Measurements from ENCODE around the gene TMPRSS13. TPM values are rescaled to one million over a fixed set of nuclear protein-coding genes. Genes with fewer than 3 reads are reported as not detected.

The TMPRSS13 gene
- polyA plus RNA-seq, 3 donors: 0.17 to 2.4 (median 0.37) TPM

- TF ChIP-seq, protein P1, sequence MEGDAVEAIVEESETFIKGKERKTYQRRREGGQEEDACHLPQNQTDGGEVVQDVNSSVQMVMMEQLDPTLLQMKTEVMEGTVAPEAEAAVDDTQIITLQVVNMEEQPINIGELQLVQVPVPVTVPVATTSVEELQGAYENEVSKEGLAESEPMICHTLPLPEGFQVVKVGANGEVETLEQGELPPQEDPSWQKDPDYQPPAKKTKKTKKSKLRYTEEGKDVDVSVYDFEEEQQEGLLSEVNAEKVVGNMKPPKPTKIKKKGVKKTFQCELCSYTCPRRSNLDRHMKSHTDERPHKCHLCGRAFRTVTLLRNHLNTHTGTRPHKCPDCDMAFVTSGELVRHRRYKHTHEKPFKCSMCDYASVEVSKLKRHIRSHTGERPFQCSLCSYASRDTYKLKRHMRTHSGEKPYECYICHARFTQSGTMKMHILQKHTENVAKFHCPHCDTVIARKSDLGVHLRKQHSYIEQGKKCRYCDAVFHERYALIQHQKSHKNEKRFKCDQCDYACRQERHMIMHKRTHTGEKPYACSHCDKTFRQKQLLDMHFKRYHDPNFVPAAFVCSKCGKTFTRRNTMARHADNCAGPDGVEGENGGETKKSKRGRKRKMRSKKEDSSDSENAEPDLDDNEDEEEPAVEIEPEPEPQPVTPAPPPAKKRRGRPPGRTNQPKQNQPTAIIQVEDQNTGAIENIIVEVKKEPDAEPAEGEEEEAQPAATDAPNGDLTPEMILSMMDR (IDR thresholded peaks at IDR 0.05): no peak
- peak overlapping the region; percentile 72 to 88 (median 85) for H3K27ac Mint-ChIP-seq
- peak; percentile 91 to 96 (median 93) for DNase-seq
- H3K36me3 Mint-ChIP-seq: peaks cover 0 to 1% of the 10 kb centered on the region in 2 donors
- H3K4me1 Mint-ChIP-seq: peaks cover 16% of the 10 kb centered on the region
- no peaks in the 10 kb centered on the region for H3K9me3 Mint-ChIP-seq
- WGBS (ENCODE audit: insufficient coverage): 42% methylated on average over 21 of the region's 24 CpGs
- Histone ChIP-seq H3K4me1 (ENCODE audit: control insufficient read depth in 1 of 2, insufficient read depth in 2 of 2, low read length in 2 of 2) (peaks cover 6 to 16% of the 10 kb centered on the region in 2 donors), H3K4me3 (replicated peaks in 1 of 3; ENCODE audit: low read depth in 2 of 3, low read length in 3 of 3) (peak overlapping the region in 1 of 3 experiments; percentile 36), H3K79me2 (ENCODE audit: insufficient read depth, low read length) (no peaks in the 10 kb centered on the region), H3K27ac (ENCODE audit: low read depth in 1 of 2, low read length in 2 of 2) (peak overlapping the region; percentile 9 to 70), H4K20me1 (ENCODE audit: insufficient read depth, low read length) (no peaks in the 10 kb centered on the region), H3K4me2 (replicated peaks; ENCODE audit: extremely low read depth, low read length, poor library complexity, severe bottlenecking) (peak overlapping the region; percentile 32), H3K27me3 (ENCODE audit: control insufficient read depth in 2 of 2, insufficient read depth in 2 of 2, low read length in 2 of 2) (no peaks in the 10 kb centered on the region), H3K9me3 (replicated peaks in 1 of 2; ENCODE audit: control insufficient read depth in 1 of 2, insufficient read depth in 1 of 2, low read length in 2 of 2) (no peaks in the 10 kb centered on the region), H2AFZ (ENCODE audit: insufficient read depth, low read depth, low read length, poor library complexity, severe bottlenecking) (peak overlapping the region; percentile 54), H3K36me3 (replicated peaks in 1 of 2; ENCODE audit: control insufficient read depth in 1 of 2, insufficient read depth in 2 of 2, low read length in 2 of 2) (no peaks in the 10 kb centered on the region), H3K9ac (ENCODE audit: insufficient read depth, low read length, poor library complexity, severe bottlenecking) (no peak overlapping the region)
- peaks cover 1 to 4% (median 4%) of the 10 kb centered on the region in 3 donors for H3K27me3 Mint-ChIP-seq (ENCODE audit: low read depth in 3 of 3)
- intact Hi-C loops (cut with micrococcal nuclease): loop anchor here in 1 of 2 donors (10.0 kb wide), 1 partner anchor 53 kb away; no protein-coding TSS in a partner anchor
- peak overlapping the region; percentile 59 for H3K4me3 Mint-ChIP-seq
Observed at GRCh38 chr11:117907276-117908108, 21.7 kb downstream of the TMPRSS13 start.

- Histone ChIP-seq H3K4me1 (ENCODE audit: control insufficient read depth in 1 of 2, insufficient read depth in 2 of 2, low read length in 2 of 2) (peaks cover 6 to 16% of the 10 kb centered on the region in 2 donors), H3K9ac (ENCODE audit: insufficient read depth, low read length, poor library complexity, severe bottlenecking) (no peak overlapping the region), H3K9me3 (replicated peaks in 1 of 2; ENCODE audit: control insufficient read depth in 1 of 2, insufficient read depth in 1 of 2, low read length in 2 of 2) (no peaks in the 10 kb centered on the region), H3K27ac (ENCODE audit: low read depth in 1 of 2, low read length in 2 of 2) (no peak overlapping the region), H3K79me2 (ENCODE audit: insufficient read depth, low read length) (no peaks in the 10 kb centered on the region), H2AFZ (ENCODE audit: insufficient read depth, low read depth, low read length, poor library complexity, severe bottlenecking) (no peak overlapping the region), H3K27me3 (ENCODE audit: control insufficient read depth in 2 of 2, insufficient read depth in 2 of 2, low read length in 2 of 2) (no peaks in the 10 kb centered on the region), H3K36me3 (replicated peaks in 1 of 2; ENCODE audit: control insufficient read depth in 1 of 2, insufficient read depth in 2 of 2, low read length in 2 of 2) (no peaks in the 10 kb centered on the region), H3K4me3 (replicated peaks in 1 of 3; ENCODE audit: low read depth in 2 of 3, low read length in 3 of 3) (no peak overlapping the region), H3K4me2 (replicated peaks; ENCODE audit: extremely low read depth, low read length, poor library complexity, severe bottlenecking) (no peak overlapping the region), H4K20me1 (ENCODE audit: insufficient read depth, low read length) (no peaks in the 10 kb centered on the region)
- H3K9me3 Mint-ChIP-seq: no peaks in the 10 kb centered on the region
- no peak overlapping the region for H3K4me3 Mint-ChIP-seq
- peaks cover 0 to 1% of the 10 kb centered on the region in 2 donors for H3K36me3 Mint-ChIP-seq
- peak overlapping the region in 2 of 7 donors; percentile 13 to 88 for H3K27ac Mint-ChIP-seq
- peaks cover 3 to 4% (median 3%) of the 10 kb centered on the region in 3 donors for H3K27me3 Mint-ChIP-seq (ENCODE audit: low read depth in 3 of 3)
- WGBS (ENCODE audit: insufficient coverage): 93% methylated on average over 3 of the region's 4 CpGs
- intact Hi-C loops (cut with micrococcal nuclease): loop anchor here in 1 of 2 donors (10.0 kb wide), 1 partner anchor 52 kb away; no protein-coding TSS in a partner anchor
- peaks cover 16% of the 10 kb centered on the region for H3K4me1 Mint-ChIP-seq
- TF ChIP-seq, protein P1 (IDR thresholded peaks at IDR 0.05): no peak
- no peak for DNase-seq
Observed at GRCh38 chr11:117906710-117907109, 22.5 kb downstream of the TMPRSS13 start.
